GM12873 (cell line): ENCODE results near the gene SGPL1.

Source experiments
- CTCF ChIP-seq: IDR thresholded peaks from 2 replicates; pipeline ENCODE4 v1.5.1; 2012; ENCODE audit warnings: low read depth, mild to moderate bottlenecking, moderate library complexity, low read length, control low read depth; ENCODE audit not compliant: insufficient read depth; ENCODE audit errors: missing control alignments

The SGPL1 gene

DNA sequence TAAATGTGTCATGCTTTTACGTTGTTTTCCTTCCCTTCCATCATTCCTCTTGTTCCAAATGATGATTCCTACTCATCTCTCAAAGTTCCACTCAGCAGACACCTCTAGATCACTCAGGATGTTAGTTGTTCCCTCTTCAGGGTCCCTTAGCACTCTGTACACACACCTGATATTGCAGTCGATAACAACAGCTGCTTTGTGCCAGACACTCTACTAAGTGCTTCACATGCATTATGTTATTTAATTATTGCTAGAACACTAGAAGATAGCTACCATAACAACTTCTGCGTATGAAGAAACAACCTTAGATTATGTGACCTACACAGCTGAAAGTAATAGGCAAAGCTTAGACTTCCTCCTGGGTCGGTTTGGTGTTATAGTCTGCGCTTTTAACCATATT, 43.0 kb downstream of the SGPL1 start:
- no peak for TF ChIP-seq CTCF

DNA sequence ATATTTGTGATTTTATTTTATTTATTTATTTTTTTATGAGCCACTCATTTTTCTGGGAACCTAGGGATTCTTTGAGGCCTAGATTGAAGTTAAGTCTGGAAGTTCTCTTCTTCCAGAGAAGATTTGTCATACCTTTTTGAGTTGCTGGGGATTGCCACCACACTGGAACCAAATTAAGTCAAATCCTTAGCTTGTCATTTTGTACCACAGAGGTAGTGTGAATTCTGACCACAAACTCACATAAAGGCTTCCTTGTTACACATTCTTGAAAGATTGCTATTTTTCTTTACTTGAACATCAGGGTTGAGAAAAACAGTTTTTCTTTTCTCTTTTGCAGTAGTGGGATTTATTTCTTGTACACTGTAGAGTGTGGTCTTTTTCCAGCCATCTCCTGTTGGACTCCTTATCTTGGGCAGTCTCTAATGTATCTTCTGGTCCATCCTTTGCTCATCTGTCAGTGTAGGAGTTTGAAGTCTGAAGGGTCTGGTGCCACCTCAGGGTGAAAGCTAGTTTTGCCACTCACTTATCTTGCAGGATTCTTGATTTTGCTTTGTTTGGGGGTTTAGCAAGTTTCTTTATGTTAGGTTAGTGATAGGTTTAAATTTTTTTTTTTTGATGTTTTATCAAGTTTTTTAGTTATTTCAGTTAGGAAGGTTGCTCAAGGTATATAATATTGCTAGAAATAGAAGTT, 47.9 kb downstream of the SGPL1 start:
- TF ChIP-seq CTCF: no peak

- TF ChIP-seq CTCF: no peak
These were observed 49.2 kb downstream of the SGPL1 start for GRCh38 chr10:70864935-70865334.

DNA sequence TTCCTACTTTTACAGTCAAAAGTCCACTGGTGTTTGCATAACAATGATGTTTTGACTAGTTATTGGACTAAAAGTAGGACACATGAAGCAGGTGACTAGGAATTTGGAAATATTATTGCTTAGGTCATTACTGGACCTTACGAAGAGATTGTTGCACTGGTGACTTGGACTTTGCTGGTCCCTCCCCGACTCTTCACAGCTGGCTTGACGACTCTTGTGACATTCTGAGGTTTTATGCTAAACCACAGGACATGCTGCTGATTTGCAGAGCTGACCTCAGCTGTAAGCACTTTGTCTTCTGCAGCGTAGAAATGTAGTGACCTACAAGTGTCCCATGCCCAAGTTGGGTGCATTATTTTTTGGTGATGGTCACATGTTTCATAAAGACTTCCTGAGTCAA, 50.7 kb downstream of the SGPL1 start:
- TF ChIP-seq CTCF: no peak

DNA sequence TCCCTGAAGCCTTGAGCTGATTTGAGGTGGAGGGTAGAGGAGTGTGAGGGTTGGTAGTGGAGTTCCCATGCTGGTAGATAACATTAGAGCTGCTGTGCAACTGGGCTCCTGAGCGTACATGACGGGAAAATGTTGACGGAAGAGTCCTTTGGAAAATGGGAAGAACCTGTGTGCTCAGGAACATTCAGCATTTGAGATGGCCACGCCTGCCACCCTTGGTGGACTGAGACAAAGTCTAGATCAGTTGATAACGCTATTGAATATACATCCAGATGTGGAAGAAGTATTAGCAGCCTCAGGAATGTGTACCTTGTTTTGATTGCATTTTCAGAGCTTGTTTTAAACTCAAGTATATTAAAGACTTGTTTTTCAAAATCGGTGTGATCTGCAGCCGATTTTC, 56.5 kb downstream of the SGPL1 start:
- TF ChIP-seq CTCF: no peak

DNA sequence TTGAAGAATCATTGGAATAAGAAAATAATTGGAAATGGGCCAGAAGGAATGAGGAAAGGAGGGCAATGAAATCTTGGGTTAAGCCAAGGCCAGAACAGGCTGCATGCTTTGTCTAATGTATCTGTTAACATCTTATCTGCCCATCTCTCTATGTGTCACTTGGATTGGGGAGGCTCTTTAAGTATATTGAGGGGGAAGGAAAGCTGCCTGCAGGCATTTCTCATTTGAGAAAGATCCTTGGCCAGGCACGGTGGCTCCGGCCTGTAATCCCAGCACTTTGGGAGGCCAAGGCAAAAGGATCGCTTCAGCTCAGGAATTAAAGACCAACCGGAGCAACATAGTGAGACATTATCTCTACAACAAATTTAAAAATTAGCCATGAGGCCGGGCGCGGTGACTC, 58.3 kb downstream of the SGPL1 start:
- no peak for TF ChIP-seq CTCF

DNA sequence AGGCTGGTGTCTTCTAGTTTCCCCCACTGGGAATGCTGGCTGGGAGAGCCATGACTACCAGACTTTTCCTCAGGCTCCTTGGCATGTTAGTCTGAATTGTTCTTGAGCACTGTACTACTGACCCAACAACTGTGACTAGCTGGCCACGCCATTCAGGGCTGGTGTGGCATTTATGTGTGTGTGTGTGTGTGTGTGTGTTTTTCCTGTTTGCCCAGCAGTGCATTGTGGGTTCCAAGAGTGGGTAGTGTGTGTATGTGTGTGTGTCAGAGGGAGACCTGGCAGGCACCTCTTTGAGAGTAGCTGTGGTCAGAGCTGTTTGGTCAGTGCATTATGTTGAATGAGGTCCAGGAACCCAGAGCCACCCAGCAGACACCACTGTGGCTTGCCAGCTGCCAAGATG, 63.5 kb downstream of the SGPL1 start:
- no peak for TF ChIP-seq CTCF
